Measurements from ENCODE around the gene MYL12A. TPM values are rescaled to one million over a fixed set of nuclear protein-coding genes. Genes with fewer than 3 reads are reported as not detected.

The MYL12A gene
- total and polyA plus RNA-seq, 2 of the 8 experiments (the other 6 are each of a cell fraction or from before 2014, with no cell fraction given) = 188 to 247 TPM

GRCh38 chr18:3261373-3262233 lies 14.0 kb downstream of the MYL12A start, which contains the start of gene MYL12B (continued):
- TF ChIP-seq TEAD4 (IDR thresholded peaks at IDR 0.05; ENCODE audit: low read depth, low read length) (peak; percentile 98), SP2 (IDR thresholded peaks at IDR 0.05; ENCODE audit: low read length) (no peak), ATF3 (IDR thresholded peaks at IDR 0.05; ENCODE audit: insufficient read depth, low read depth, low read length) (no peak), POLR2AphosphoS5 (IDR thresholded peaks at IDR 0.05; ENCODE audit: low read depth, low read length) (peak; percentile 79), HDAC6 (IDR thresholded peaks at IDR 0.05; ENCODE audit: low read depth, low read length) (no peak), POLR2A (IDR thresholded peaks at IDR 0.05; ENCODE audit: control extremely low read depth in 1 of 2, low read depth in 2 of 2, low read length in 2 of 2) (peak; percentile 74 to 86)
